Prostate gland (tissue), 2 donors: Measurements from ENCODE around the gene OR5J2.

ENCODE experiments used
- CTCF ChIP-seq, 4 experiments: fragments of 200-600 bp in 2 of 4; fragments of 450-650 bp in 2 of 4; sonication (generic) in 2 of 4; IDR thresholded peaks; 1 replicate in 3 of 4; 2 replicates in 1 of 4; pipeline ENCODE4 v1.5.1; 2016 to 2019; ENCODE audit warnings: antibody characterized with exemption in 4 of 4, mild to moderate bottlenecking in 2 of 4, moderate library complexity in 2 of 4
- POLR2AphosphoS5 ChIP-seq: sonication (generic); formaldehyde crosslinking; IDR thresholded peaks from one replicate; pipeline ENCODE4 v1.6.1; 2017; ENCODE audit warnings: antibody characterized with exemption

- TF ChIP-seq CTCF (IDR thresholded peaks at IDR 0.05) (no peak), POLR2AphosphoS5 (no peak)
These were observed 7.0 kb downstream of the OR5J2 start for GRCh38 chr11:56183459-56183858.
